ENCODE measurements around the gene APP. TPM values are rescaled to one million over a fixed set of nuclear protein-coding genes. Genes with fewer than 3 reads are reported as not detected.

Gene APP
- total RNA-seq, 1 donor, result 373 TPM

DNA sequence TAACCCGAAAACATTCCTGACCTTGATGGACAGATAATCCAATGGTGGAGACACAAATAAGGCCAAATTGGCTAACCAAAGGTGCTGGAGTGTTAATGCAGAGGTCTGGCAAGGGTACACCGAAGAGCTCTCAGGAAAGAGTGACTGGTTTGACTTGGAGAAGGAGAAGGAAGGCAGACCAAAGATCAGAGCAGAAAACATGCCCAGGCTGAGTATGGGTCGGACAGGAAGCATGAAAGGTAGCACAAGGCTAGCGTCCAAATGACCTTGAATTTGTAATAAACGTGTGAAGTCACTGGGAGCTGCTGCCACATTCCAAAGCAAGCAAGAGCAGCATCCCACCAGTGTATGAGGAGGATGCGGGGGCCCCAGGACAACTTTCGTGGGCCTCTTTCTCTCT lies 45.7 kb downstream of the APP start:
- Histone ChIP-seq H3K27ac (ENCODE audit: low read depth, low read length) (peak overlapping the region; percentile 19), H4K20me1 (ENCODE audit: insufficient read depth, low read length) (peaks cover 31% of the 10 kb centered on the region), H3K4me1 (ENCODE audit: insufficient read depth, low read length) (peaks cover 28% of the 10 kb centered on the region), H3K9me3 (ENCODE audit: low read depth, low read length) (no peaks in the 10 kb centered on the region), H3K27me3 (ENCODE audit: insufficient read depth, low read length) (no peaks in the 10 kb centered on the region), H3K36me3 (ENCODE audit: insufficient read depth, low read length) (no peaks in the 10 kb centered on the region), H3K79me2 (ENCODE audit: insufficient read depth, low read length) (peaks cover 87% of the 10 kb centered on the region), H3K4me3 (ENCODE audit: insufficient read depth, low read length) (no peak overlapping the region), H3K4me2 (ENCODE audit: insufficient read depth, low read length) (peak overlapping the region; percentile 46), H2AFZ (ENCODE audit: low read length) (no peak overlapping the region)
- TF ChIP-seq, protein P1, sequence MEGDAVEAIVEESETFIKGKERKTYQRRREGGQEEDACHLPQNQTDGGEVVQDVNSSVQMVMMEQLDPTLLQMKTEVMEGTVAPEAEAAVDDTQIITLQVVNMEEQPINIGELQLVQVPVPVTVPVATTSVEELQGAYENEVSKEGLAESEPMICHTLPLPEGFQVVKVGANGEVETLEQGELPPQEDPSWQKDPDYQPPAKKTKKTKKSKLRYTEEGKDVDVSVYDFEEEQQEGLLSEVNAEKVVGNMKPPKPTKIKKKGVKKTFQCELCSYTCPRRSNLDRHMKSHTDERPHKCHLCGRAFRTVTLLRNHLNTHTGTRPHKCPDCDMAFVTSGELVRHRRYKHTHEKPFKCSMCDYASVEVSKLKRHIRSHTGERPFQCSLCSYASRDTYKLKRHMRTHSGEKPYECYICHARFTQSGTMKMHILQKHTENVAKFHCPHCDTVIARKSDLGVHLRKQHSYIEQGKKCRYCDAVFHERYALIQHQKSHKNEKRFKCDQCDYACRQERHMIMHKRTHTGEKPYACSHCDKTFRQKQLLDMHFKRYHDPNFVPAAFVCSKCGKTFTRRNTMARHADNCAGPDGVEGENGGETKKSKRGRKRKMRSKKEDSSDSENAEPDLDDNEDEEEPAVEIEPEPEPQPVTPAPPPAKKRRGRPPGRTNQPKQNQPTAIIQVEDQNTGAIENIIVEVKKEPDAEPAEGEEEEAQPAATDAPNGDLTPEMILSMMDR (IDR thresholded peaks at IDR 0.05; ENCODE audit: extremely low read depth, low read depth, low read length), result no peak
- no peak for DNase-seq (ENCODE audit: insufficient read length, low spot score, missing footprints)

DNA sequence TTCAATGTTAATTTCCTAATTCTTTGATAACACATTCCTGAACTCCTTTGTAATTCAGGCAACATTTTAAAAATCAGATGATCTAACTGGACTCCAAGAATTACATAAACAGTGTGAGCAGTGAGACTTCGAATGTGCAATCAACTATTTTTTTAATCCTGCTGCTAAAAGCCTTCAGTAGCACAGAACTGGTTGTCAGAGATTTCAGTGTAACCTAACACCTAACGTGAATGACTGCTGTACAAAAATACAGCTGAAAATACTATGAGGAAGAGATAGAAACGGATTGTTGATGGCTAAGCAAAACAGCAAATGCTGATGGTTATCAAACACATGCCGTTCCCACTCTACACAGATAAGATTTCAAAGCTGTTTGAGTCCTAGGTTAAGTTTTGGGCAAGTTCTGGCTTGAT lies 46.1 kb downstream of the APP start:
- no peaks in the 10 kb centered on the region for H3K27me3 ChIP-seq (ENCODE audit: insufficient read depth, low read length)
- H3K36me3 ChIP-seq (ENCODE audit: insufficient read depth, low read length), result no peaks in the 10 kb centered on the region
- H3K4me3 ChIP-seq (ENCODE audit: insufficient read depth, low read length), result no peak overlapping the region
- TF ChIP-seq, protein P1 (IDR thresholded peaks at IDR 0.05; ENCODE audit: extremely low read depth, low read depth, low read length), result no peak
- no peak overlapping the region for H2AFZ ChIP-seq (ENCODE audit: low read length)
- H3K4me1 ChIP-seq (ENCODE audit: insufficient read depth, low read length), result peaks cover 28% of the 10 kb centered on the region
- no peak for DNase-seq (ENCODE audit: insufficient read length, low spot score, missing footprints)
- peaks cover 31% of the 10 kb centered on the region for H4K20me1 ChIP-seq (ENCODE audit: insufficient read depth, low read length)
- H3K9me3 ChIP-seq (ENCODE audit: low read depth, low read length), result no peaks in the 10 kb centered on the region
- peaks cover 87% of the 10 kb centered on the region for H3K79me2 ChIP-seq (ENCODE audit: insufficient read depth, low read length)
- peak overlapping the region; percentile 46 for H3K4me2 ChIP-seq (ENCODE audit: insufficient read depth, low read length)
- H3K27ac ChIP-seq (ENCODE audit: low read depth, low read length), result no peak overlapping the region

DNA sequence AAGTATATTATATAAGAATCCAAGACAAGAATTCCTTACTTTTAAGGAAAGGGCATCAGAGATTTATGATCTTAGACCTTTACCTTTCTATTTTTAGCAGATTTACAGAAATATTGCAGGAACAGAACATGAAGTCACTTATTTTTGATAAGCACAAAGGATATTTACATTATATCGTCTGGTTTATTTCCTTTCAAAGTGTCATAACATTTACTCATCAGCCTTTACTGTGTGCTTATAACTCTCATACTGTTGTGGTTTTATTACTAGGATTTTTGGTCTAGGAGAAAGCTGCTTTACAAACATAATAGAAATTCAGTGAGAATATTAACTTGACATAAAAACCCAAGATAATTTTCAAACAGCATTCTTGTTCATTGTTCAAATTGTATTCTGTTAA lies 47.6 kb downstream of the APP start:
- H3K9me3 ChIP-seq (ENCODE audit: low read depth, low read length), result no peaks in the 10 kb centered on the region
- no peak overlapping the region for H3K4me2 ChIP-seq (ENCODE audit: insufficient read depth, low read length)
- DNase-seq (ENCODE audit: insufficient read length, low spot score, missing footprints), result no peak
- H3K36me3 ChIP-seq (ENCODE audit: insufficient read depth, low read length), result no peaks in the 10 kb centered on the region
- no peaks in the 10 kb centered on the region for H3K27me3 ChIP-seq (ENCODE audit: insufficient read depth, low read length)
- no peak overlapping the region for H3K27ac ChIP-seq (ENCODE audit: low read depth, low read length)
- no peak overlapping the region for H2AFZ ChIP-seq (ENCODE audit: low read length)
- H3K4me3 ChIP-seq (ENCODE audit: insufficient read depth, low read length), result no peak overlapping the region
- H3K4me1 ChIP-seq (ENCODE audit: insufficient read depth, low read length), result peaks cover 18% of the 10 kb centered on the region
- peaks cover 86% of the 10 kb centered on the region for H3K79me2 ChIP-seq (ENCODE audit: insufficient read depth, low read length)
- TF ChIP-seq, protein P1 (IDR thresholded peaks at IDR 0.05; ENCODE audit: extremely low read depth, low read depth, low read length), result no peak
- peaks cover 23% of the 10 kb centered on the region for H4K20me1 ChIP-seq (ENCODE audit: insufficient read depth, low read length)

DNA sequence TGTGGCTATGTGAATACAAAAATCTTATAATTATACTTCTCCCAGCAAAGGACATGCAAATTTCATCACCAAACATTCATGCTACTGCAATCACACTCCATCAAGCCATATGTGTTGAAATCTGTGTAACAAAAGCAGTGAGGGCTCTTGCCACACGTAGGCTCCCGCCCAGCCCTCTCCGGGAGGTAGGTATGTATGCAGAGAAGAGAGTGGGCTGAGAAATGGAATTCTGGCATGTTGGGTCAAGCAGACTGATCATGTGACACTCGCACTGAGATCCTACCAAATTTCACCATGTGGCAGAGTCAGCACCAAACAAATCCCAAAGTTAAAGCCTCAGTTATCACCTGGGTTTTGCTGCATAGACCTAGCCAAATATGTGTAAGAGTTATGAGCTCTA lies 49.7 kb downstream of the APP start:
- Histone ChIP-seq H3K4me1 (ENCODE audit: insufficient read depth, low read length) (peaks cover 25% of the 10 kb centered on the region), H3K79me2 (ENCODE audit: insufficient read depth, low read length) (peaks cover 76% of the 10 kb centered on the region), H3K27me3 (ENCODE audit: insufficient read depth, low read length) (no peaks in the 10 kb centered on the region), H4K20me1 (ENCODE audit: insufficient read depth, low read length) (peaks cover 25% of the 10 kb centered on the region), H3K9me3 (ENCODE audit: low read depth, low read length) (no peaks in the 10 kb centered on the region), H3K4me3 (ENCODE audit: insufficient read depth, low read length) (no peak overlapping the region), H3K4me2 (ENCODE audit: insufficient read depth, low read length) (no peak overlapping the region), H3K27ac (ENCODE audit: low read depth, low read length) (no peak overlapping the region), H2AFZ (ENCODE audit: low read length) (no peak overlapping the region), H3K36me3 (ENCODE audit: insufficient read depth, low read length) (no peaks in the 10 kb centered on the region)
- DNase-seq (ENCODE audit: insufficient read length, low spot score, missing footprints), result no peak
- TF ChIP-seq, protein P1 (IDR thresholded peaks at IDR 0.05; ENCODE audit: extremely low read depth, low read depth, low read length), result no peak

All from osteoblast (primary cell).